HCT116 (cell line): ENCODE measurements around the gene RBM20.

ENCODE experiments used
- CEBPB ChIP-seq: IDR thresholded peaks from 2 replicates; pipeline ENCODE4 v1.6.1; 2012; ENCODE audit warnings: low read depth
- CTCF ChIP-seq, 3 experiments: fragments of 200-600 bp in 1 of 3; sonication (generic) in 1 of 3; IDR thresholded peaks in 2 of 3; conservative IDR thresholded peaks in 1 of 3; 2 replicates each; pipeline ENCODE4 v1.5.1; 2012 to 2017; ENCODE audit warnings: low read depth in 2 of 3, low read length in 2 of 3, antibody characterized with exemption in 1 of 3, borderline replicate concordance in 1 of 3, control low read depth in 1 of 3, mild to moderate bottlenecking in 1 of 3, mixed read lengths in 1 of 3, mixed run types in 1 of 3, moderate library complexity in 1 of 3; ENCODE audit not compliant: insufficient read depth in 1 of 3
- EZH2 ChIP-seq: fragments of 200-600 bp; sonication (generic); IDR thresholded peaks from 2 replicates; pipeline ENCODE4 v1.6.1; 2017; ENCODE audit warnings: antibody characterized with exemption, mixed run types
- EZH2phosphoT487 ChIP-seq: fragments of 200-600 bp; IDR thresholded peaks from 2 replicates; pipeline ENCODE4 v1.6.1; 2018; ENCODE audit warnings: antibody characterized with exemption, borderline replicate concordance
- POLR2A ChIP-seq: IDR thresholded peaks from 2 replicates; pipeline ENCODE4 v1.7.0; 2011; ENCODE audit warnings: borderline replicate concordance; ENCODE audit not compliant: insufficient read depth, insufficient read length; ENCODE audit errors: extremely low read depth
- REST ChIP-seq: IDR thresholded peaks from 2 replicates; pipeline ENCODE4 v1.6.1; 2012; ENCODE audit warnings: low read depth
- SP1 ChIP-seq: IDR thresholded peaks from 2 replicates; pipeline ENCODE4 v1.6.1; 2012; ENCODE audit warnings: low read depth
- YY1 ChIP-seq: IDR thresholded peaks from 2 replicates; pipeline ENCODE4 v1.6.1; 2011; ENCODE audit warnings: low read length, low read depth, moderate library complexity, mild to moderate bottlenecking; ENCODE audit not compliant: insufficient replicate concordance; ENCODE audit errors: extremely low read depth

- TF ChIP-seq CEBPB (no peak), CTCF (IDR thresholded peaks at IDR 0.05 in 2 of 3, conservative IDR thresholded peaks at IDR 0.05 in 1 of 3; ENCODE audit: borderline replicate concordance in 1 of 3, insufficient read depth in 1 of 3, low read depth in 2 of 3, low read length in 2 of 3) (no peak), SP1 (no peak), REST (no peak), POLR2A (no peak), YY1 (no peak), EZH2phosphoT487 (no peak), EZH2 (no peak)
These were observed 223.8 kb downstream of the RBM20 start for GRCh38 chr10:110867807-110868465.
